ENCODE data around the gene EHMT1. TPM values are rescaled to one million over a fixed set of nuclear protein-coding genes. Genes with fewer than 3 reads are reported as not detected.
A peak's percentile ranks its signal among the peaks of the same experiment; 100 is the strongest.
"Not testable (repeated sequence)": the region's sequence is repeated elsewhere in the genome, so short reads cannot be mapped to it uniquely, and the experiment has no call there.

EHMT1 gene
- polyA plus RNA-seq, 6 donors from 2014 or later, result 6.7 to 45.0 (median 31.5) TPM

- no peak overlapping the region for H3K27ac Mint-ChIP-seq
- H3K9me3 Mint-ChIP-seq, result peaks cover 0 to 2% (median 0%) of the 10 kb centered on the region in 7 donors
- DNase-seq, result no peak
- no peaks in the 10 kb centered on the region for H3K27me3 Mint-ChIP-seq
- no peaks in the 10 kb centered on the region for H3K36me3 Mint-ChIP-seq
- peaks cover 17 to 27% (median 23%) of the 10 kb centered on the region in 3 donors for H3K4me1 Mint-ChIP-seq
- ATAC-seq (ENCODE audit: low read depth in 2 of 2), result no peak
- H3K4me3 Mint-ChIP-seq, result no peak overlapping the region
Observed at GRCh38 chr9:137613738-137614523, 4.9 kb upstream of the EHMT1 start.

GRCh38 chr9:137614631-137615386 is 4.0 kb upstream of the EHMT1 start:
- H3K27me3 Mint-ChIP-seq, result no peaks in the 10 kb centered on the region
- ATAC-seq (ENCODE audit: low read depth in 2 of 2) (no peak), DNase-seq (no peak)
- peaks cover 0 to 2% (median 0%) of the 10 kb centered on the region in 7 donors for H3K9me3 Mint-ChIP-seq
- H3K4me3 Mint-ChIP-seq, result peak overlapping the region in 1 of 8 donors; percentile 51
- H3K4me1 Mint-ChIP-seq, result peaks cover 21 to 32% (median 28%) of the 10 kb centered on the region in 3 donors
- no peak overlapping the region for H3K27ac Mint-ChIP-seq
- H3K36me3 Mint-ChIP-seq, result no peaks in the 10 kb centered on the region

- Mint-ChIP-seq H3K27ac (no peak overlapping the region), H3K9me3 (peaks cover 0 to 2% (median 0%) of the 10 kb centered on the region in 7 donors), H3K4me1 (peaks cover 24 to 33% (median 31%) of the 10 kb centered on the region in 3 donors), H3K27me3 (no peaks in the 10 kb centered on the region), H3K4me3 (peak overlapping the region in 2 of 8 donors; percentile 37 to 87), H3K36me3 (no peaks in the 10 kb centered on the region)
- DNase-seq, result no peak
- no peak for ATAC-seq (ENCODE audit: low read depth in 2 of 2)
Observed at GRCh38 chr9:137615387-137615871, 3.4 kb upstream of the EHMT1 start.

- Mint-ChIP-seq H3K27ac (peak overlapping the region; percentile 74 to 97 (median 87)), H3K27me3 (no peaks in the 10 kb centered on the region), H3K4me1 (peaks cover 23 to 54% (median 42%) of the 10 kb centered on the region in 3 donors), H3K9me3 (peaks cover 0 to 2% (median 0%) of the 10 kb centered on the region in 7 donors), H3K36me3 (no peaks in the 10 kb centered on the region), H3K4me3 (peak overlapping the region; percentile 85 to 97 (median 92))
- peak; percentile 39 to 41 for ATAC-seq (ENCODE audit: low read depth in 2 of 2)
- peak; percentile 45 for DNase-seq
Observed at GRCh38 chr9:137619240-137620047, 639 bp downstream of the EHMT1 start.

- Mint-ChIP-seq H3K27me3 (no peaks in the 10 kb centered on the region), H3K9me3 (no peaks in the 10 kb centered on the region), H3K4me1 (peaks cover 21 to 60% (median 38%) of the 10 kb centered on the region in 3 donors), H3K4me3 (peak overlapping the region; percentile 85 to 97 (median 92)), H3K27ac (peak overlapping the region in 4 of 6 donors; percentile 74 to 93 (median 87)), H3K36me3 (no peaks in the 10 kb centered on the region)
- DNase-seq (no peak), ATAC-seq (ENCODE audit: low read depth in 2 of 2) (no peak)
Observed at GRCh38 chr9:137620048-137620405, 1.2 kb downstream of the EHMT1 start.

- Mint-ChIP-seq H3K27me3 (no peaks in the 10 kb centered on the region), H3K9me3 (no peaks in the 10 kb centered on the region), H3K4me3 (peak overlapping the region in 7 of 8 donors; percentile 22 to 97 (median 71)), H3K27ac (peak overlapping the region in 1 of 6 donors; percentile 56), H3K4me1 (peaks cover 26 to 66% (median 44%) of the 10 kb centered on the region in 3 donors), H3K36me3 (no peaks in the 10 kb centered on the region)
- ATAC-seq (ENCODE audit: low read depth in 2 of 2) (no peak), DNase-seq (no peak)
Observed at GRCh38 chr9:137620581-137620980, 1.8 kb downstream of the EHMT1 start.

- H3K4me3 Mint-ChIP-seq, result peak overlapping the region in 6 of 8 donors; percentile 47 to 97 (median 78)
- peak overlapping the region in 2 of 6 donors; percentile 56 to 69 for H3K27ac Mint-ChIP-seq
- no peaks in the 10 kb centered on the region for H3K9me3 Mint-ChIP-seq
- DNase-seq (no peak), ATAC-seq (ENCODE audit: low read depth in 2 of 2) (no peak)
- H3K27me3 Mint-ChIP-seq, result no peaks in the 10 kb centered on the region
- H3K4me1 Mint-ChIP-seq, result peaks cover 28 to 68% (median 46%) of the 10 kb centered on the region in 3 donors
- no peaks in the 10 kb centered on the region for H3K36me3 Mint-ChIP-seq
Observed at GRCh38 chr9:137621131-137621757, 2.4 kb downstream of the EHMT1 start.

GRCh38 chr9:137622211-137622610 is 3.4 kb downstream of the EHMT1 start:
- H3K27me3 Mint-ChIP-seq; H3K36me3 Mint-ChIP-seq; DNase-seq; H3K9me3 Mint-ChIP-seq; ATAC-seq (ENCODE audit: low read depth in 2 of 2): not testable (repeated sequence)
- Mint-ChIP-seq H3K4me3 (peak overlapping the region in 5 of 8 donors; percentile 35 to 76 (median 64)), H3K4me1 (peaks cover 31 to 69% (median 49%) of the 10 kb centered on the region in 3 donors), H3K27ac (peak overlapping the region in 1 of 6 donors; percentile 67)

GRCh38 chr9:137626464-137626863 is 7.7 kb downstream of the EHMT1 start:
- ATAC-seq (ENCODE audit: low read depth in 2 of 2), result no peak
- no peaks in the 10 kb centered on the region for H3K27me3 Mint-ChIP-seq
- H3K4me3 Mint-ChIP-seq, result peak overlapping the region in 3 of 8 donors; percentile 9 to 65 (median 60)
- DNase-seq, result no peak
- peak overlapping the region in 2 of 6 donors; percentile 39 to 72 for H3K27ac Mint-ChIP-seq
- no peaks in the 10 kb centered on the region for H3K9me3 Mint-ChIP-seq
- H3K4me1 Mint-ChIP-seq, result peaks cover 37 to 75% (median 50%) of the 10 kb centered on the region in 3 donors
- H3K36me3 Mint-ChIP-seq, result peaks cover 0 to 7% of the 10 kb centered on the region in 2 donors

GRCh38 chr9:137627406-137627805 is 8.6 kb downstream of the EHMT1 start:
- not testable (repeated sequence) for DNase-seq; H3K36me3 Mint-ChIP-seq; H3K27me3 Mint-ChIP-seq; H3K9me3 Mint-ChIP-seq; ATAC-seq (ENCODE audit: low read depth in 2 of 2)
- peaks cover 44 to 77% (median 55%) of the 10 kb centered on the region in 3 donors for H3K4me1 Mint-ChIP-seq
- H3K27ac Mint-ChIP-seq, result peak overlapping the region in 2 of 6 donors; percentile 47 to 72
- peak overlapping the region in 1 of 8 donors; percentile 2 for H3K4me3 Mint-ChIP-seq

- H3K36me3 Mint-ChIP-seq, result peaks cover 0 to 7% of the 10 kb centered on the region in 2 donors
- H3K9me3 Mint-ChIP-seq, result no peaks in the 10 kb centered on the region
- DNase-seq (no peak), ATAC-seq (ENCODE audit: low read depth in 2 of 2) (no peak)
- H3K27me3 Mint-ChIP-seq, result no peaks in the 10 kb centered on the region
- H3K4me3 Mint-ChIP-seq, result peak overlapping the region in 5 of 8 donors; percentile 5 to 43 (median 22)
- H3K4me1 Mint-ChIP-seq, result peaks cover 56 to 74% (median 72%) of the 10 kb centered on the region in 3 donors
- peak overlapping the region in 4 of 6 donors; percentile 20 to 80 (median 37) for H3K27ac Mint-ChIP-seq
Observed at GRCh38 chr9:137630126-137630525, 11.3 kb downstream of the EHMT1 start.

GRCh38 chr9:137630679-137631078 is 11.9 kb downstream of the EHMT1 start:
- Mint-ChIP-seq H3K27ac (peak overlapping the region in 5 of 6 donors; percentile 2 to 80 (median 44)), H3K4me3 (peak overlapping the region in 5 of 8 donors; percentile 5 to 41 (median 26)), H3K36me3 (peaks cover 0 to 7% of the 10 kb centered on the region in 2 donors), H3K27me3 (no peaks in the 10 kb centered on the region), H3K9me3 (no peaks in the 10 kb centered on the region), H3K4me1 (peaks cover 50 to 69% (median 66%) of the 10 kb centered on the region in 3 donors)
- no peak for DNase-seq
- peak in 1 of 2 donors; percentile 44 for ATAC-seq (ENCODE audit: low read depth in 2 of 2)

Measured in naive B cell (primary cell).